ENCODE data around the gene CTAG1A. TPM values are rescaled to one million over a fixed set of nuclear protein-coding genes. Genes with fewer than 3 reads are reported as not detected.
"Not testable (repeated sequence)": the region's sequence is repeated elsewhere in the genome, so short reads cannot be mapped to it uniquely, and the experiment has no call there.

CTAG1A gene
- total and polyA plus RNA-seq, 9 of the 15 experiments (the other 6 are each of a cell fraction or from before 2014, with no cell fraction given), result 0.32 TPM; not detected in 8

DNA sequence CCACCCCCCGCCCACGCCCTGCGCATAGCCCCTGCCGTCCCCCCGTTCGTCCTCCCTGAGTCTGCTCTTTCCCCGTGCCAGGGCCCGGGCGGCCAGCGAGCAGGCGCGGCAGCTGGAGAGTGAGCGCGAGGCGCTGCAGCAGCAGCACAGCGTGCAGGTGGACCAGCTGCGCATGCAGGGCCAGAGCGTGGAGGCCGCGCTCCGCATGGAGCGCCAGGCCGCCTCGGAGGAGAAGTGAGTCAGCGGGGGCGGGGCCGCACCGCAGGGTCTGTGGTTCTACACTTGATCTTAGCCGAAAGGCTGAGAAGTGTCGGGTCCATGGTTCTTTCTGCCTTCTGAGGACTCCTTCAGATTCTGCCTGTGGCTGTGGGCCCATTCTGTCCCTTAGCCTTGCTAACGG is 24.6 kb upstream of the CTAG1A start:
- DNase-seq (ENCODE audit: extremely low read depth in 1 of 4, low spot score in 3 of 4); H3K4me2 ChIP-seq (ENCODE audit: insufficient read depth, low read length); H3K9ac ChIP-seq (ENCODE audit: insufficient read depth in 1 of 2, low read depth in 2 of 2, low read length in 2 of 2); POLR2A ChIA-PET; CTCF ChIA-PET (ENCODE audit: low intra/inter-chr PET ratio); H3K27ac ChIP-seq (ENCODE audit: extremely low read depth, low read depth, low read length); H4K20me1 ChIP-seq (replicated peaks; ENCODE audit: control insufficient read depth, insufficient read depth, low read length); BruUV-seq (replicated peaks); H2AFZ ChIP-seq (ENCODE audit: low read depth, low read length); intact Hi-C loops (cut with micrococcal nuclease); H3K79me2 ChIP-seq (ENCODE audit: control insufficient read depth, insufficient read depth, low read length); H3K36me3 ChIP-seq (ENCODE audit: control insufficient read depth, insufficient read depth, low read length); H3K4me1 ChIP-seq (replicated peaks in 1 of 2; ENCODE audit: control insufficient read depth in 2 of 2, insufficient read depth in 2 of 2, low read length in 2 of 2); in situ Hi-C loops (cut with MboI); H3K27me3 ChIP-seq (ENCODE audit: control insufficient read depth in 2 of 2, insufficient read depth in 2 of 2, low read length in 2 of 2); H3K4me3 ChIP-seq; H3K9me1 ChIP-seq (ENCODE audit: control insufficient read depth, insufficient read depth, low read length); H3K9me3 ChIP-seq (replicated peaks; ENCODE audit: control insufficient read depth, insufficient read depth, low read depth, low read length): not testable (repeated sequence)
- ATAC-seq (peak; percentile 89), FAIRE-seq (peak; percentile 84)
- 0% methylated on average over 2 of the region's 31 CpGs for WGBS (ENCODE audit: insufficient coverage, low coverage, missing lambda C conversion rate)

DNA sequence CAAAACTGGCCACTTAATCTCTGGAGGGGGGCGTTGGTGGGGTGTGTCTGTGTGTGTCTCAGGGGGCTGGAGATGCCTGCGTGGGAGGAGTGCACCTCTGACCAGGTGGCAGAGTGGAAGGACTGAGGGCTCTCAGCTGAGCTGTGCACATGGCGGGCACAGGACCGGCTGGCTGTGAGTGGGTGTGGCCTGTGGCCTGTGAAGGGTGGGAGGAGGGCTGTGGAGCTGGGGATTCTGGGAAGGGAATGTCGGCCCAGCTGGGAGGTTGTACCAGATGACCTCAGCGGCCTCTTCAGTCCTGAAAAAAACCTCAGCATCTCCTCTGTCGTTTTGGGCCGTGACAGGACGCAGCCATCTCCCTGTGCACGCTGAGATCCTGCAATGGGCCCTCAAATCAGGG is 22.6 kb upstream of the CTAG1A start:
- H3K27me3 ChIP-seq (ENCODE audit: control insufficient read depth in 2 of 2, insufficient read depth in 2 of 2, low read length in 2 of 2); intact Hi-C loops (cut with micrococcal nuclease); H4K20me1 ChIP-seq (replicated peaks; ENCODE audit: control insufficient read depth, insufficient read depth, low read length); H2AFZ ChIP-seq (ENCODE audit: low read depth, low read length); H3K27ac ChIP-seq (ENCODE audit: extremely low read depth, low read depth, low read length); H3K9me1 ChIP-seq (ENCODE audit: control insufficient read depth, insufficient read depth, low read length); H3K4me2 ChIP-seq (ENCODE audit: insufficient read depth, low read length); DNase-seq (ENCODE audit: extremely low read depth in 1 of 4, low spot score in 3 of 4); CTCF ChIA-PET (ENCODE audit: low intra/inter-chr PET ratio); H3K4me3 ChIP-seq; H3K4me1 ChIP-seq (replicated peaks in 1 of 2; ENCODE audit: control insufficient read depth in 2 of 2, insufficient read depth in 2 of 2, low read length in 2 of 2); H3K36me3 ChIP-seq (ENCODE audit: control insufficient read depth, insufficient read depth, low read length); in situ Hi-C loops (cut with MboI); H3K9me3 ChIP-seq (replicated peaks; ENCODE audit: control insufficient read depth, insufficient read depth, low read depth, low read length); POLR2A ChIA-PET; H3K9ac ChIP-seq (ENCODE audit: insufficient read depth in 1 of 2, low read depth in 2 of 2, low read length in 2 of 2); H3K79me2 ChIP-seq (ENCODE audit: control insufficient read depth, insufficient read depth, low read length): not testable (repeated sequence)
- ATAC-seq, result peak; percentile 83
- peak; percentile 40 for FAIRE-seq
- WGBS (ENCODE audit: insufficient coverage, low coverage, missing lambda C conversion rate), result no CpG with 5 or more reads among the region's 10 CpGs
- TSS peak; percentile 39 for BruUV-seq (replicated peaks)

DNA sequence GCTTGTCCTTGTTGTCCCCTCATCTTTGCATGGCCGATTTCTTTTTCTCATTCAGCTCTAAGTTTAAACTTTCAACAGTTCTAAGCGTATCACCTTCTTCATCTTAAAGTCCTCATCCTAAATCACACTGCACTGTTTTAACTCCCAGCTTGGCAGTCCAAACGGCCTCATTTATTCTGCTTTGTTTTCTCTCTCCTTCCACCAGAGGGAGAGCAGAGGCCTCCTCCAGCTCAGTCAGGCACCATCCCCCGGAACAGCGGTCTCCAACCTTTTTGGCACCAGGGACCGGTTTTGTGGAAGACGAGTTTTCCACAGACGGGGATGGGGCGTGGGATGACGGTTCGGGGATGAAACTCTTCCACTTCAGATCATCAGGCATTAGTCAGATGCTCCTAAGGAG is 14.6 kb upstream of the CTAG1A start:
- FAIRE-seq; in situ Hi-C loops (cut with MboI); CTCF ChIA-PET (ENCODE audit: low intra/inter-chr PET ratio): not testable (repeated sequence)

DNA sequence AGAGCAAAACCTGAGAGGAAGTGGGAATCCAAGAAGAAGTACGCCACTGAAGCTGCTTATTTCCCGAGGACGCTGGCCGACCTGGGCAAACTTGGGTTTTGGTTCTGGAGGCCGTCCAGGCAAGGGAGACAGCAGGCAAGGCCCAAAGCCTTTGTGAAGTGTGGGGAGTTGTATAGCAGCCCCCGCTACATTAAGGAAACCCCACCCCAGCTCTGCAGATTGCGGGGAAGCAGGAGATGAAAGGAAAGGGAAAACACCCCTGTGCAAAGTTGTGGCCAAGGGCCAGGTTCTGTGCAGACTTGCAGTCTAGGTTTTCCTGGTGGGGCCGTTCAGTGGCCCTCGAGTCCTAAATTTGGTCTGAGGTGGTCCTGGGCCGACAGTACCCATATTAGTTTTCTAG is 11.9 kb upstream of the CTAG1A start:
- H3K9ac ChIP-seq (ENCODE audit: insufficient read depth in 1 of 2, low read depth in 2 of 2, low read length in 2 of 2); H4K20me1 ChIP-seq (replicated peaks; ENCODE audit: control insufficient read depth, insufficient read depth, low read length); DNase-seq (ENCODE audit: extremely low read depth in 1 of 4, low spot score in 3 of 4); H3K4me1 ChIP-seq (replicated peaks in 1 of 2; ENCODE audit: control insufficient read depth in 2 of 2, insufficient read depth in 2 of 2, low read length in 2 of 2); H3K27ac ChIP-seq (ENCODE audit: extremely low read depth, low read depth, low read length); H3K4me2 ChIP-seq (ENCODE audit: insufficient read depth, low read length); ATAC-seq; BruUV-seq (replicated peaks); CTCF ChIA-PET (ENCODE audit: low intra/inter-chr PET ratio); H3K4me3 ChIP-seq; FAIRE-seq; H2AFZ ChIP-seq (ENCODE audit: low read depth, low read length); intact Hi-C loops (cut with micrococcal nuclease); H3K36me3 ChIP-seq (ENCODE audit: control insufficient read depth, insufficient read depth, low read length); in situ Hi-C loops (cut with MboI); POLR2A ChIA-PET; H3K9me3 ChIP-seq (replicated peaks; ENCODE audit: control insufficient read depth, insufficient read depth, low read depth, low read length); H3K27me3 ChIP-seq (ENCODE audit: control insufficient read depth in 2 of 2, insufficient read depth in 2 of 2, low read length in 2 of 2); H3K9me1 ChIP-seq (ENCODE audit: control insufficient read depth, insufficient read depth, low read length); H3K79me2 ChIP-seq (ENCODE audit: control insufficient read depth, insufficient read depth, low read length): not testable (repeated sequence)
- no CpG with 5 or more reads among the region's 10 CpGs for WGBS (ENCODE audit: insufficient coverage, low coverage, missing lambda C conversion rate)

More for the DNA sequence above, 14.6 kb upstream of the CTAG1A start:
- H3K27me3 ChIP-seq (ENCODE audit: control insufficient read depth in 2 of 2, insufficient read depth in 2 of 2, low read length in 2 of 2); intact Hi-C loops (cut with micrococcal nuclease); H3K4me2 ChIP-seq (ENCODE audit: insufficient read depth, low read length); H3K9ac ChIP-seq (ENCODE audit: insufficient read depth in 1 of 2, low read depth in 2 of 2, low read length in 2 of 2); H3K79me2 ChIP-seq (ENCODE audit: control insufficient read depth, insufficient read depth, low read length); H3K4me1 ChIP-seq (replicated peaks in 1 of 2; ENCODE audit: control insufficient read depth in 2 of 2, insufficient read depth in 2 of 2, low read length in 2 of 2); H3K9me1 ChIP-seq (ENCODE audit: control insufficient read depth, insufficient read depth, low read length); POLR2A ChIA-PET; H3K36me3 ChIP-seq (ENCODE audit: control insufficient read depth, insufficient read depth, low read length); H3K4me3 ChIP-seq; H3K27ac ChIP-seq (ENCODE audit: extremely low read depth, low read depth, low read length); BruUV-seq (replicated peaks); H4K20me1 ChIP-seq (replicated peaks; ENCODE audit: control insufficient read depth, insufficient read depth, low read length); H3K9me3 ChIP-seq (replicated peaks; ENCODE audit: control insufficient read depth, insufficient read depth, low read depth, low read length); H2AFZ ChIP-seq (ENCODE audit: low read depth, low read length); DNase-seq (ENCODE audit: extremely low read depth in 1 of 4, low spot score in 3 of 4): not testable (repeated sequence)
- peak; percentile 58; the same call in 1 of the 3 replicates for ATAC-seq
- no CpG with 5 or more reads among the region's 11 CpGs for WGBS (ENCODE audit: insufficient coverage, low coverage, missing lambda C conversion rate)
